ENCODE measurements around the gene CROCC2.

CROCC2 gene

DNA sequence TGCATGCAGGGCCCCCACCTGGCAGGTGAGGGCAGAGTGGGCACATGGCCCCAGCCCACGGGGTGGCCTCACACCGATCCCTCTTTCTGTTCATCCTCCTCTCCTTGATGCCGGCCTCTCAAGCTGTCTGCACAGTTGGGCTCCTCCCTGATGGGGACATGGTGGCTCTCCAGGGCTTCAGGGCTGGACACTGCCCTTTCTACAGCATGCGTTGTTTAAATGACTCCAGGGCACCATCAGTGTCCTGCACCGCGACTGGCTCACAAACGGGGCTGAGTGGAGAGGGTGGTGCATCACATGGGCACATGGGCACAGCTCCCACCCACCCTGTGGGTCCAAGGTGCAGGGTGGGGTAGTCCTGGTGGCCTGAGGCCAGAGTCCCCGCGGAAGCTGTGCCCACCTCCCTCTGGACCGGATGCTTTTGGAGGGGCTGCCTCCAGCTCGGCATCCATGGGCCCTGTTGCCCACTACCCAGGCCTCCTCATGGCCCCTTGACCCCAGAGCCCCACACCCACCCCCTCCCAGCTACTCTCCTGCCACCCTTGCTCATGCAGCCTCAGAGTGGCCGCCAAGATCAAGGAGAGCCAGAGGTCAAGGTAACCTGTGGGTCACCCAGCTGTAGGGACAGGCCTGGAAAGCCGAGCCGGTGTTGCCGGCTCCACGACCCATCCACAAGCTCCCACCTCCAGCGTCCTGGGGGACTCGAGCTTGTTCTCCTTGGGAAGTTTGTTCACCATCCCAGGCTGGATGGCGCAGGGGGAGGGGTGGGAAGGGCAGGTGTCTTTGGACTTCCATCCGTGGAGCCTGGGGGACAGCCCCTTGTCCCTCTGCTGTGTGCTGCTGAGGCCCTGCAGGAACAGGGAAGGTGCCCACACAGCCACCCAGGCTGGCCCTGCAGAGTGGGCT is 80.0 kb downstream of the CROCC2 start:
- no peak for DNase-seq (ENCODE audit: low spot score)

DNA sequence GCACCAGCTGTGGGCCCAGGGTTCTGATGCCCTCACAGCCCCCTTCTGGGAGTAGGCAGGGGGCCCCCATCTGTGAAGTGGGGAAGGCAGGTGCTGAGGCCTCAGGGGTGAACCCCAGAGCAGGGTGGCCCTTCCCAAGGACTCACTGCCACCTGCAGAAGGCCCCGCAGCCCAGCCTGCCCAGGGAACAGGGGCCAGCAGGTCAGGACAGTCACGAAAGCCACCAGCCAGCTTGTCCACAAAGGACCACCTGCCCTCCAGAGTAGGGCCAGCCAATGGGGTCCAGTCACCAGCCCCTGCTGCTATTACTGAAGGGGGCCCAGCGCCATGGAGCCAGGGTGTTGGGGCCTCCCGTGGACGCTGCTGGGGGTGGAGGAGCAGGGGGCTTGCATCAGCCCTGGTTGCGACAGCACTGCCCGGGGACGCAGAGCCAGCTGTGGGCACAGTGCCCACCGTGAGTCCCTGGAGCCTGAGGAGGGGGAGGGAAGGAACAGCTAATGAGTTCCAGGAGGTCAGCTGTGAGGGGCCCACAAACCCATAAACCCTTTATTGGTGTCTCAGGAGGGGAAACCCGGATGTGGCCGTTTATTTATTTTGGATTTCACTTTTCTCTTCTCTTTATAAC is 80.8 kb downstream of the CROCC2 start:
- no peak for DNase-seq (ENCODE audit: low spot score)

DNA sequence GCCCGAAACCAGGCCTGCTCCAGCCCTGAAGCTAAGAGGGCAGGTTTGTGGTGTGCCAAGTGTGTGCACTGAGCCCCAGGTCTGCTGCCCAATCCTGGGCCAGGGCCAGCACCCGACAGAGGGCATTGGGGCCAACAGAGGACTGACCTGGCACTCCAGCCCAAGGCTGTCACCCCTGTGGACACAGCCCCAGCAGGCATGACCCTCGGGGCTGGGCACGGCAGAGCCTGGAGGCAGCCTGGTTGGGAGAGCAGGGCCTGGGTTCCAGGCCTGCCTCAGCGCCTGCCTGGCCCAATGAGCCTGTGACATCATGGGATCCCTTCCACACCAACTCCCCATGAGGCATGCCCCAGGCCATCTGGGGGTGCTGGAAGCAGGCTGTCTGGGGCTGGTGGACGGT is 81.5 kb downstream of the CROCC2 start:
- no peak for DNase-seq (ENCODE audit: low spot score)

DNA sequence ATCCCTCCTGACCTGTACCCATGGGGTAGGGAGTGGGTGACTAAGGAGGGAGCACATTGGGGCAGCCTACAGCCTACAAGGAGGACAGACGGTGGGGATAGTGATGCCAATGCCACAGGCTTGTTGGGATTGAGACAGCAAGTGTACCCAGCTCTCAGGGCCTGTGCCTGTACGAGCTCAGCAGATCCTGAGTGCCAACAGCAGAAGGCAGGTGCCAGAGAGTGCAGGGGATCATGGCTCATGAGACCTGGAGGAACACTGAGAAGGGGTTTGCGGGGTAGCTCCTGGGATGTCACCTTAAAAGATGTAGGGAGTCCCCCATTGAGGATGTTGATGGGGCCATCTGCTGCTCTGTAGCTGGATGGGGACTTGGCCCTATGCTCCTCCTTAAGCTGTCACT is 82.0 kb downstream of the CROCC2 start:
- DNase-seq (ENCODE audit: low spot score): no peak

DNA sequence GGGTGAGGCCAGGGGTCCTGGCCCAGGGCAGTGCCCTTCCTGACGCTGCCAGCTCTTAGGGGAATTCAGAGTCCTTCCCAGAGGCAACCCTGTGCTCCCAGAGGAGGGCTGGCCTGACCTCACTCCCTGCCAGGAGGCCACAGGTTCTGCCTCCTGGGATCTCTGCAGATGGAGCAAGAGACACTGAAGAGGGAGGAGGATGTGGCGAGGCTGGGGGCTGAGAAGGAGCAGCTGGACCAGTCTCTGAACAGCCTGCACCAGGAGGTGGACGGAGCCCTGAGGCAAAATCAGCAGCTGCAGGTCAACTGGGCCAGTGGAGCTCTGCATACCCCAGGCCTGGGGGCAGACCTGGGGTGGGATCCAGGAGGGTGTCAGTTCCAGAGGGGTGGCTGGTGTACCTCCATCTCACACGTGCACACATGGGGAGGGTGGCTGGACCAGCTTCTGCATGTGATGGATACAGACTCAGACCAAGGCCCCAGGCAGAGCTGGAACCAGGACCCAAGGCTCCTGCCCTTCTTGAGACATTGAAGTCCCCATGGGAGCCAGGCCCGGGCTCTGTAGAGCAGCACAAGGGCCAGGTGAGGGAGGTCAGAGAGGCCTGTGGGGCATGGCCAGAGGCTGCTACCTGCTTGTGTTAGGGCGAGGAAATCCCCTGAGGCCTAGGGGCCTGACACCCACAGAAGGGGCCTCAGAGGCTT is 82.6 kb downstream of the CROCC2 start:
- DNase-seq (ENCODE audit: low spot score): no peak

DNA sequence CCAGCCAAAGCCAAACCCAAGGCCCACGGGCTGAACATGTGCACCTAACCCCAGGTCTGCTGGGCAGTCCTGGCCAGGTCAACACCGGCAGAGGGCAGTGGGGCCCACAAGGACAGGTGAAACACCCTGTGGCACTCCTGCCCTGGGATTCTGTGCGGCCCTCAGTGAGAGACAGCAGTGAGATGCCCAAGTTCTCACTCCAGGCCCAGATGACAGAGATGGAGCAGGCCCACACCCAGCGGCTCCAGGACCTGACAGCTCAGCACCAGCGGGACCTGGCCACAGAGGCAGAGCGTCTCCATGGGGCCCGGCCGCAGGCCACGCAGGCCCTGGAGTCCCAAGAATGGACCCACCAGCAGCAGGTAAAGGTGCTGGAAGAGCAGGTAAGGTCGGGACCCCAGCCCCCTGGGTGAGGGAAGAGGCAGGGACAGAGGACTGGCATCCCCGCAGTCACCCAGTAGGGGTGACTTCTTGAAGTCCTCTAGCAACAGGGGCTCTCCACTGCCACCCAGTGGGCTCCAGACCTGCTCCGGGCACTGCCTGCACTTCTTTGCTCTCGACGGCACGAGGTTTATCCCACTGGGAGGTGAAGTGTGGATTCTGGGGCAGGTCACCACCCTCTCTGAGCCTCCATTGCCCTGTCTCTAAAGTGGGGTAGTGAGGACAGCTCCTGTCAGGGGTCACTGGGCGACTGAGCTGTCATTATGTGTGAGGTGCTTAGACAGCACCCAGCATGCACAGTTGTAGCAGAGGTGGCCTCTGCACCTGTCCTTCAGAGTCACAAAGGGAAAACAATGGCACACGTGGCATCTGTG is 83.5 kb downstream of the CROCC2 start:
- peak; percentile 41 for DNase-seq (ENCODE audit: low spot score)

DNA sequence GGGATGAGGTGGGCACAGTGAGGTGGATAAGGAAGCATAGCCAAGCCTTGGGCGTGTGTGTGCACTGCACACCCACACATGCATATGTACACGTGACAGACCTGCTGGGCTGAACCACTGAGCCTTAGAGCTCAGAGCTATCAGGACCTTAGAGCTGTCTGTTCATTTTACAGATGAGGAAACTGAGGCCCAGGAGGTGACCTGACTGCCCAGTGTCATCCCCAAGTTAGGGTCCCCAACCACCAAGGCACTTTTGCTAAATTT is 84.1 kb downstream of the CROCC2 start:
- DNase-seq (ENCODE audit: low spot score): no peak

DNA sequence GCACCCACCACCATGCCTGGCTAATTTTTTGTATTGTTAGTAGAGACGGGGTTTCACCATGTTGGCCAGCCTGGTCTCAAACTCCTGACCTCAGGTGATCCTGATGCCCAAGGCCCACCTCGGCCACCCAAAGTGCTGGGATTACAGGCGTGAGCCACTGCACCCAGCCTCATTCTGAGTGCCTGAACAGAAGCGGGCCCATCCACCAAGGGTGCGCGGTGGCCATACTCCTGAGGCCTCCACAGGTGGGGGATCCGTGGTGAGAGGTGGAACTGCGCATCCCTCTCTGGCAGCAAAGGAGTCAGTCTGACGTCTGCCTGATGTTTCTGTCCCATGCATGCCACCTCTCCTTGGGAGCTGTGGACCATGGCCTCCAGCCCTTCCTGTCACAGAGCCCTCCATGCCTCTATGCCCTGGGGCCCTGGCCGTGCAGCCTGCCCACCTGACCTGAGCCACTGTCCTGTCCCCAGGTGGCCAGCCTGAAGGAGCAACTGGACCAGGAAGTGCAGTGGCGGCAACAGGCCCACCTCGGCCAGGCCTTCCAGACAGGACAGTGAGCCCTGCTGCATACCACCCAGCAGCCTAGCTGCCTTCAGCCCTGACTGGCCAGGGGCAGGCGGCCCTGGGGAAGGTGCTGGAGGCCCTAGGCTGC is 84.7 kb downstream of the CROCC2 start:
- DNase-seq (ENCODE audit: low spot score): no peak

DNA sequence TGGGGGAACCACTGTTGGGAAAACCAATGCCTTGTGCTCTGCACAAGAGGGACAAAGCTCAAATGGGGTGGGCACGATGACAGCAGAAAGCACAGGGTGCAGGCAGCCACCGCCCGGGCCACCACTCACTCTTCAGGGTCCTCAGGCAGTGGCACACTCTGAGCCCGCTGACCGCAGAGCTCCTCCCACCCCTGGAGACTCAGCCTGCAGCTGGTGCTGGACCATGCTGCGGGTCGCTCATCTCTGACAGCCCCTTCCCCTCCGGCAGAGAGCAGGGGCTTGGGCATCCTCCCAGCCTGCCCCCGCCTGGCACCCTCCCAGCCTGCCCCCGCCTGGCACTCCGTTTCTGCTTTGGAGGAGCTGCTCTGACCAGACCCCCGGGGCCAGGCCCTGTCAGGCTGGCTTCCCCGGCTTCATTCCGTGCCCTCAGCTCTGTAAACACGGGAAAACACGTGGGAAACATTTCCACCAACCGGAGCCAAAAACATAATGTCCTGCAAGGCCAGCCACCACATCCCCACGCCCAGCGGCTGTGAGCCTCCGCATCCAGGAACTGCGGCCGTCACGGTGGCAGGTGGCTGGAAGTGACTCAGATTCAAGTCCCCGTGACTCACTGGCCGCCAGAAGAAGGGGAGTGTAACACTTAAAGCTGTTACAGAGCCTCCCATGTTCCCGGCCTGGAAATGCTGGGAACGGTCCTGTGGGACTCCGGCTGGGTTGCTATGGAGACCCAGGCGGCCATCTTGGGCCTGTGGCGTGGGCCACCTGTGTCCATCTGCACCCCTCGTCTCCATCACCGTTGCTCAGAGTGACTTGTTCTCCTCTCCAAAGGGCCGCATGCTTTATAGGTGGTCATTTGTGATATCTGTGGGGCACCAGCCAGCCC is 85.5 kb downstream of the CROCC2 start:
- peak; percentile 35 for DNase-seq (ENCODE audit: low spot score)

DNA sequence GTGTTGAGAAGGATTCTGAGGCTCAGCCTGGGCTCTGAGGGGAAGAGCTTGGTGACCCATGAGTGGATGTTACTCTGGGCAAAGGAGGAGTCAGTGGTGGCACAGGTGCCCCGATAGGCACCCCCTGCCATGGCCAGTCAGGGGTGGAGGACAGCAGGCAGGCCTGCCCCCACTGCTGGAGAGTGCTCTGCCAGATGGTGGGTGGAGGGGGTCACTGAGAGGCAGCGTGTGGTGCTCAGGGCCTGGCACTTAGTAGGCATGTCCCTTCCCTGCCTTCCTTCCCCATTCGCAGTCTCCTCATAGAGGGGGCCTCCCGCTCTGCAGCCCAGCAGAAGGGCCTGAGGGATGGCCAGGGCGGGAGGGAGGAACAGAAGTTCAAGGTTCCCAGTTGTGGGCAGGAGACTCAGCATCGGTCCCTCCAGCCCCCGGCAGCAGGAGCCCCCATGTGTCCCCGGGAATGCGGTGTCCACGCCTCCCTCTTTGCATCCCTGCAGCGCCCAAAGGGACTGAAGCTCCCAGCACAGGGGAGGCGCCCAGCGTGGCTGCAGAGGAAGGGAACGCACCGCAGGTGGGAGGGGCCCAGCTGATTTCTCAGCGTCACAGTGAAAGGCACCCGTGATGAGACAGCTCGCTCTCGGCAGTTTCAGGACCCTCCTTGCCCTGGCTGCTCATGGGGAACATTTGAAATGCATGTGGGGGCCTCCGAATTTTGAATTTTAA is 86.6 kb downstream of the CROCC2 start:
- DNase-seq (ENCODE audit: low spot score): no peak

DNA sequence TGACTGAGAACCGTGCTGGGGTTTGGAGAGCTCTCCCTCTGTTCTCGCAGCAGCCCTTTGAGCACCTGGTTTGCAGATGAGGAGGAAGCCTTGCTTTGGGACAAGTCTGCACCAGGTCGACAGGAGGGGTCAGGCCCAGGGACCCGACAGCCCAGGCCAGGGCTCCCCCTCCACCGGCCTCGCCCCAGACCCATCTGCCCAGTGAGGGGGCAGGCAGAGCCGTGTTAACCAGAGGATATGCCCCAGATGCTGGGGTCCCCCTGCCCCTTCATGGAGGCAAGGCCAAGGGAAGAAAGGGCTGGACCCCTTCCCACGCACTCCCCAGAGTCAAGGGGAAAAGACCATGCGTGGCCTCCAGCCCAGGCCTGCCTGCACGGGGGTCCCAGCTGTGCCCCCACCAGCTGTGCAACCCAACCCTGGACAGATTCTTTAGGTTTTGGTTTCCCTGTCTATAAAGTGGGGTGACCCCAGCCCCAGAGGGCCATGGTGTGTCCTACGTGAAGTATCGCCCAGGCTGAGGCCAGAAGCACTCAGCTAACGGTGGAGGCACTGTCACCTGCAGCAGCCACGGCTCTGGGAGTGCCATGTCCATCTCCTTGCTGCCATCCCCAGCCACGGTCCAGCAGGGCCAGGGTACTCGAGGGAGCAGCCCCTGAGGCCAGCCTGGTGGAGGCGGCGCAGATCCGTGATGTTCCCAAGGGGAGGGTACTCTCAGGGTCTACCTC is 87.5 kb downstream of the CROCC2 start:
- no peak for DNase-seq (ENCODE audit: low spot score)

DNA sequence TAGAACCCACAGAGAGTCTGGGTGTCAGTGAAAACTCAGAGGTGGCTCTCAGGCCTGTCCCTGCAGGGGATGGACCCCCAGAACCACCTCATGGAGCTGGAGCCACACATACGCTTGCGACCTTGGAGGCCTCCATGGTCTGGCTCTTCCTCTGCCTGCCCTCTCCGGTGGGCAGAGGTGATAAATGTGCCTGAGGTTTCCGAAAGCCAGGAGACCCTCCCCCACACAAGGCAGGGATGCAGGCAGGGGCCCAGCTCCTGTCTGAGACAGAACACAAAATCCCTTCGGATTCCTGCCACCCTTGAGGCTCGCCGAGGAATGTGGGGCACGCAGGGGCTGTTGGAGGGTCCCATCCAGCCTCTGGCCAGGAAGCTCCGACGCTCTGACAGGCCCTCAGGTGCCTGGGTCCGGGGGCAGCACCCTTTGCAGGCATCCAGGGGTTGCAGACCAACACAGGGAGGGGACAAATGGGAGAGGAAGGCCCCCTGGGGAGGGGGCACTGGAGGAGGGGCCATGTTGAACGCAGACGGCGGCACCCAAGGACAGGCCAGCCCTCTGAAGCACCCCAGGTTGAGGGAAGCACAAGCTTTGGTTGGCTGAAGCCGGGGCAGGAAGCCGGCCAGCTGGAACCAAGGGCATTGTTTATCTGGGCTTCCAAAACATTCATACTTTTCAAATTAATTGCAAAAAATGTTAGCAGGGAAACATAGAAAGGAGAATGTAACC is 88.2 kb downstream of the CROCC2 start:
- DNase-seq (ENCODE audit: low spot score): no peak

DNA sequence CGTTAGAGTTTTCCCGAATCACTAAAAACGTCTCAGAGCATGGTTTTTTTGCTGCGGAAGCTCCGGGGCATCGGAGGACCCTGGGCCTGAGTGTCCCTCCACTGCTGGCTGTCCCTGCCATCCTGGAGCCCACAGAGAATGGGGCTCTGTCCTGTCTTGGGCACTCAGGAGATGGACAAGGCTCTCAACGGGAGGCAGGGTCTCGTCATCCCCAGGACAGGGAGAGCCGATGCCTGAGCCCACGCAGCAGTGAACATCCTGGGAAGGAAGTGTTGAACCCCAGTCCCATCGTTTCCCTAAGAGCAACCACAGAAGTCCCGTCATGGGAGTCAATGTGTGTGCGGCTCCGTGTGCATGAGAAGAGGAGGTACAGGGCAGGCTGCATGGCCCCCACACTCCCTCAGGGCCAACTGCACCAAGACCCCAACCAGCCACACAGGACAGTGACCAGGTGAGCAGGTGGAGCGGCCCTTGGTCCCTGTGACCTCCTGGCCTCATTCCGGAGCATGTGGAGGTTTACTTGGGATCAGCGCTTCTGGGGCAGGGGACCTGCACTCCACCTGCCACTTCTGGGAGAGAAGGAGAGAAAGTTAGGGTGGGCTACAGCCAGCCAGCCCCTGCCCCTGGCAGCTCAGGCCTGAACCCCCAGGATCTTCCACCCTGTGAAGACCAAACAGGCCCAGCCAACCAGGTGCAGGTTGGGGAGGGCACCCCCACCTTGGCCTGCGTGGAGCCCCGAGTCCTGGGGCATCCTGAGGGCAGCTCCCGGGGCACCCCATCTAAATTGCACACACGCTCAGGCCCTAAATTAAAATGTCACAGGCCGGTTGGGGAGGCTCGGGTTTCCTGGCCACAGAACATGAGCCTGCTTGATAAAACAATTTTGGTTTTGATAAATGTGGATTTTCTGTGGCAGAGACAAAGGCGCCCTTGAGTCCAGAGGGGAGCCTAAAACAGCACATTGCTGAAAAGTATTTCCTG is 89.2 kb downstream of the CROCC2 start:
- DNase-seq (ENCODE audit: low spot score): no peak

DNA sequence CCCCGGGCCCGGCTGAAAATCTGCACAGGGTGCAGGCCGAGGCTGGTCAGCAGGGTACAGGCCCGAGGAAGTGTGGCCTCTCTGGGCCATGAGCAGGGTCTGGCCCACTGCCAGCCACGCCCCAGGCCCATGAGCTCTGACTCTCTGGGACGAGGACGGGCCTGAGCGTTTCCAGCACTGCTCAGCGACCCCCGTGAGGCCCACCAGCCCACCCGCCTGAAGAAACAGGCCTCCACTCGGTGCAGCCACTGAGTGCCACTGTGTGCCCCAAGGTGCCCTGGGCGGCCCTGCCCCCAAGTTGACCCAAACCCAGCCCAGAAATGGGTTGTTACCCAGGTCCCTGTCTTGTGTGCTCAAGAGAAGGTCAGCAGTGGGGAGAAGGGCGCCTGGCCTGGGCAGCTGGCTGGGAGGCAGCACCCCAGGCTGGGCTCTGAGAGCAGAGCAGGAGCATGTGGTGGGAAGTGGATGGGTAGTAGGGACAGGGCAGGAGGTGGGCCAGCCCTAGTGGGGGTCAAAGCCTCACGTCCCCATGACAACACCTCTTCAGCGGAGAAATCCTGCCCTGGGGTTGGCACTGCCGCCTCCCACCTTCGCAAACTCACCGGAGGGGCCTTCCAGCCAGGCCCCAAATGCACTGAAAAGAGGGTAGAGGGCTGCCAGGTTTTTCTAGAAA is 90.2 kb downstream of the CROCC2 start:
- DNase-seq (ENCODE audit: low spot score): no peak

DNA sequence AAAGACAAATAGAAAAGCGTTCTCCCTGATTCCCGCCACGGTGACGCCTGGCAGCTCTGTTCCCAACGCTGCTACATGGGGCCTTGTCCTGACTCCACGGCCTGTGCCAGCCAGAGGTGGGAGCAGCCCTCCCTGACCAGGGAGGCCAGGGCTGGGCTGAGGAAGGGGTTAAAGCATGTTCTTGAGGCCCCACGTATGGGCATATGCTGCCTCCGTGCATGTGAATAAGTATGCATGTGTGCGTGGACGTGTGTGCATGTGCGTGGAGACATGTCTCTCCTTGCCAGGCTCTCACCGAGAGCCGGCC is 90.7 kb downstream of the CROCC2 start:
- no peak for DNase-seq (ENCODE audit: low spot score)

DNA sequence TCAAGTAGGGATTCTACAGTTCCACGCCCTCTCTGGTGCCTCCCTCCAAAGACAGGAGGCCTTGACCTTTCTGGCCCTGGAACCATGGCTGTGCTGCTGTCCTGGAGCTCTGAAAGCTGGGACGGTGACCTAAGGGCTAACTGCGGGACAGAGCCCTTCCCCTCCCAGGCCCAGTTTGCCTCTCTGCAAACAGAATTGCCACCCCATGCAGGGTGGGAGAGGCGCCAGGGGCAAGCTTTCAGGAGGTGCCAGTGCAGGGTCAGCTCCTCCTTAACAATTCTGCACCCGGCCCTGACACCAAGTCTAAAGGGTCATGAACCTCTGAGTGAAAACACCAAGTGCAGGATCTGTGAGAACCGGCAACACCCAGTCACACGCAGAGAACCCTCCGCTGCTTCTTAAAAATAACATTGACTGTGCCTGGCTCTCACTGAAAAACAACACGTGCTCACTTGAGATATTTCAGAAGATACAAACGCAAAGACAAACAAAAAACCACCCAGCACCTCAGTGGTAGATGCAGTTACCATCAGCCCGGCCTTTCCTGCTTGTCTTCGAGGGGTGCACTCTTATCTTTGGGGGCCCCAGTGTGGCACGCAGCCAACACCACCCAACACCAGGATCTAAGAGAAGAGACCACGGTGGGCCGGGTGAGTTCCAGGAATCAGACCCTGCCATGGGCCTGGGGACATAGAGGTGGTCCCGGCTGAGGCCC is 91.2 kb downstream of the CROCC2 start:
- DNase-seq (ENCODE audit: low spot score): no peak

Data from SK-N-DZ (cell line).